CMK (cell line): Measurements from ENCODE around the gene TLCD5.
A peak's percentile ranks its signal among the peaks of the same experiment; 100 is the strongest.

Source experiments
- DNase-seq: peaks from one replicate; pipeline ENCODE4 v3.0.0-alpha.2; 2010; ENCODE audit warnings: low read depth

The TLCD5 gene

GRCh38 chr11:120337355-120338106 lies 12.4 kb downstream of the TLCD5 start:
- DNase-seq = no peak

- no peak for DNase-seq
Measured at GRCh38 chr11:120338107-120338933, 13.2 kb downstream of the TLCD5 start.

- peak; percentile 71 for DNase-seq
Measured at GRCh38 chr11:120339394-120339890, 14.3 kb downstream of the TLCD5 start.

- DNase-seq = no peak
Measured at GRCh38 chr11:120340529-120340928, 15.4 kb downstream of the TLCD5 start.

GRCh38 chr11:120342226-120342625 lies 17.1 kb downstream of the TLCD5 start:
- no peak for DNase-seq

GRCh38 chr11:120342678-120343077 lies 17.6 kb downstream of the TLCD5 start:
- no peak for DNase-seq

- no peak for DNase-seq
Measured at GRCh38 chr11:120343429-120343828, 18.3 kb downstream of the TLCD5 start.

- DNase-seq = peak; percentile 90
Measured at GRCh38 chr11:120344302-120345004, 19.4 kb downstream of the TLCD5 start.

GRCh38 chr11:120346233-120346632 lies 21.1 kb downstream of the TLCD5 start:
- DNase-seq = no peak

GRCh38 chr11:120350637-120351036 lies 25.5 kb downstream of the TLCD5 start:
- DNase-seq = no peak

- DNase-seq = no peak
Measured at GRCh38 chr11:120352405-120352804, 27.3 kb downstream of the TLCD5 start.

GRCh38 chr11:120354068-120354467 lies 29.0 kb downstream of the TLCD5 start:
- no peak for DNase-seq

GRCh38 chr11:120354779-120355178 lies 29.7 kb downstream of the TLCD5 start:
- DNase-seq = no peak

GRCh38 chr11:120357620-120358019 lies 32.5 kb downstream of the TLCD5 start:
- no peak for DNase-seq

- no peak for DNase-seq
Measured at GRCh38 chr11:120358729-120359128, 33.6 kb downstream of the TLCD5 start.

- DNase-seq = no peak
Measured at GRCh38 chr11:120363436-120363835, 38.3 kb downstream of the TLCD5 start.

GRCh38 chr11:120365512-120365911 lies 40.4 kb downstream of the TLCD5 start:
- no peak for DNase-seq

- no peak for DNase-seq
Measured at GRCh38 chr11:120372296-120372695, 47.2 kb downstream of the TLCD5 start.

GRCh38 chr11:120375076-120375475 lies 50.0 kb downstream of the TLCD5 start:
- DNase-seq = no peak

GRCh38 chr11:120376547-120377182 lies 51.6 kb downstream of the TLCD5 start:
- no peak for DNase-seq

GRCh38 chr11:120378474-120378873 lies 53.4 kb downstream of the TLCD5 start:
- DNase-seq = no peak

GRCh38 chr11:120381401-120381800 lies 56.3 kb downstream of the TLCD5 start:
- no peak for DNase-seq
